GM21619 (cell line): ENCODE data around the gene GCFC2.
"Not testable (repeated sequence)": the region's sequence is repeated elsewhere in the genome, so short reads cannot be mapped to it uniquely, and the experiment has no call there.

ENCODE experiments used
- ATAC-seq: cut with Tn5 transposase; IDR thresholded peaks from one replicate; pipeline ENCODE4 v1.9.1; 2021; ENCODE audit not compliant: unreplicated experiment

Gene GCFC2

DNA sequence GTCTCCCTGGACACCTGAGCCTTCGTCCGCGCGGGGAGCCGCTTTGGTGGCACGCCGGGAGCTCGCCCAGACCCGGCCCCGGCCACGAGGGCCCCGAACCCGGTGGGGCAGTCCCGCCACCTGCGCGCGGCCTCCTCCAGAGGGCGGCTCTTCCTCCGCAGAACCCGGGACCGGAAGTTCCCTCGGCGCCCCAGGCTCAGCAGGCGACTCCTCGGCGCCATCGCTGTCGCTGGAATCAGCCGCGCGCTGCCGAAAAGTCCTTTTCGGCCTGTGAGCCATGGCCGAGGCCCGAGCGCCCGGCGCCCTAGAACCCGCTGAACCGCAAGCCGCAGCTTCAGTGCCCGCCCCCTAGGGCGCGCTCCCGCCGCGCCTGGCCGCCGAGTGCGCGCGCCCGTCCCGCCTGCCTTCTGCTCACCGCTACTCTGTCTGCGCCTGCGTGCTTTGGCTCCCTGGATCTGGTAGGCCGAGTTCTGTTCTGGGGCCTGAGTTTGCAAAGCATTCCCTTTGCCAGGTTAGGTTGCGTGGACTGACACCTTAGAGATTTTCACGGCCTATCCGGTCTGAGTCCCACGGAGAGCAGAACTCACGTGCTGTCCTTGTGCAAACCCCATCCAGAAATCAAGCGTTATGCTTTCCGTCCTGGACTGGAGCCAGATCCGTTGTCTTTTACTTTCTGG, at the start of gene GCFC2:
Gene GCFC2 (minus strand): TSS at position 339 of the 677 bp plus-strand sequence. CDS start 60 bp downstream, at position 279.
- ATAC-seq, result peak; percentile 92

DNA sequence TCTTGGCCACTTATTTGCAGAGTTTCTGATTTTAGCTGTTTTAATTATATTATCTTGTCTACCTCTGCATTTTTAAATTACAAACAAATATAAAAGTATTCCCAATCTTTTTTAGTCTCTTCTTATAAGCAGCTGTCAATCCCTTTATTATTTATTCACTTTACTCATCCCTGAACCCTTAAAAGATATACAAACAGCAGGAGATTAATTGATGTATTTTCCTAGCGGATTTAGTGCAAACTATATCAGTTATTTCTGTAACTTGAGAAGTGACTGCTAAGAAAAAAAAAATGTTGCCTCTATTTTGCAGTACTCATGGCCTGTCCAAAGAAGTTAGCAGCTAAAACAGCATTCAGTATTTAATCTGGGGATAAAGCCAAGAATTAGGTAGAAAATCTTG, 42.1 kb upstream of the GCFC2 start:
- no peak for ATAC-seq

DNA sequence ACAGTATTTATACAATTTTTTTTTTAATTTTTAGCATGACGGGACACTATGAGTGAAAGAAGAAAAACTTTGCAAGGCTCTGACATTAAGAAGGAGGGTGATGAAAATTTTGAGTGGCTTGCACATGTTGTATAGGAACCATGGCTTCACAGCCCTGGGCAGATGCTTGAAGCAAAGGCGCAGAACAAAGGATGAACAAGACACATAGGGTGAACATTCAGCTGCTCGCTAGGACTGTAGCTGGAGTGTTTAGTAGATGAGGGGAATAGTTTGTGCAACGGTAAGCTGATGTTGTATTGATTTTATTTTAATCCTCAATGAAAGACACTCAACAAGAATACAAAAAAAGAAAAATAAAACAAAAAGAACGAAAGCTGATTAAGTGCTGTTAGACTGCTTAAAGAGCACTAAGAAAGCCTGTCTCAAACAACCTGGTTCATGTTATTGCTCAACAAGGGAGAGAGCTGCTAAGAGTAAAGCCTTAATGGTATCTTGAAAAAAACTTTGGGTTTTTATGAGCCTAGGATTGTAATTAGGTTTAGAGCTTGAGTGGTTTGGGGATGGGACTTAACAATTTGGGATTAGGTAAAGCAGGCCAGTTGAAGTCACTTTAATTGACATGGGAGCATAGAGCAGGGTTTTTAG, 41.2 kb upstream of the GCFC2 start:
- no peak for ATAC-seq

DNA sequence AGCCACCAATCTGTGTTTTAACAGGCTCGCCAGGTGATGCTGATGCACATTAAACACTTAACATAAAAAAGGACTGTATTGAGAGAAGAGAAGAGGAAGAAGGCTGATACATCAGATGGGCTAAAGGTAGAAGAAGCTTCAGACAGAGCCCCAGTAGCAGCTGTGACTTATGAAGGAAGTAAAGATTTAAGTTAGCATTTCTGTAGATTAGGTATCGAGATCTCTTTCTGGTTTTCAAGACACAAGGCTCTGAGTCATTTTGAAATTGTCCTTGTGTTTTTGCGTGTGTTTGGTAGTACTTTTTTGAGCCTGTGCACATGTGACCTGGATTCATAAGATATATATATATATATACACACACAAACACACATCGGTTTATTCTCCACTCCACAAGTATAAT, 40.6 kb upstream of the GCFC2 start:
- ATAC-seq, result no peak

DNA sequence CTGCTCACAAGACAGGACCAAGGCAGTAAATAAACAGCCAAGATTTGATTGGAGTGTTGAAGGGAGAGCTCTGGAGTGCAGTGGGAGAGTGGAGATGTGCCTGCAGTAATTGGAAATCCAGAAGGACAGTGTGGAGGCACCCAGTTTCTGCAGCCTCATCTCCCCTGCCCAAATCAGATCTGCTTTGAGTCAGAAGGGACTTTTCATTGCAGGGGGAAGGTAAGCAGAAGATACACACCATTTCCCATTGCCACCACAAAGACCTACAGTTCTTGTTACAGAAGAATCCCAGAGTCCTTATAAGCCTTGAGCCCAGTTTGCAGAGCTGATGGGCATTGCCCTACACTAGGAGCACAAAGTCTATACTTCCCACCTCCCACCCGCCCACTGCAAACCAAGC, 27.2 kb upstream of the GCFC2 start:
- no peak for ATAC-seq

DNA sequence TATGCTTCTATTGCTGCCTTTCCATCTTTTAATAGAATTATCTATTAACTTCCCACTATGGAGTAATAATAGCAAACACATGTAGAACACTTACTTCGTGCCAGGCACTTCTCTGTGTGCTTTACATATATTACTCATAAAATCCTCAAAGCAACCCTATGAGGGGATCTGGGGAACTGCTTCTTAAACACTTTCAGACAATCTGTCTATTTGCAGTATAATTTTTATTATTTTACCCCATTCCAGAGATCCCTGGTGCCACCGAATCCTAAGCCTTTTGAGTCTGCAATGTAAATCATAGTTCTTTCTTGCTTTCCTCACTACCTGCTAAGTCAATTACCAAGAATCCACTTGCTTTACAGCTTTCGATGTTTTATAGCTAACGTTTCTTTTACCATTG, 25.6 kb upstream of the GCFC2 start:
- ATAC-seq, result no peak

DNA sequence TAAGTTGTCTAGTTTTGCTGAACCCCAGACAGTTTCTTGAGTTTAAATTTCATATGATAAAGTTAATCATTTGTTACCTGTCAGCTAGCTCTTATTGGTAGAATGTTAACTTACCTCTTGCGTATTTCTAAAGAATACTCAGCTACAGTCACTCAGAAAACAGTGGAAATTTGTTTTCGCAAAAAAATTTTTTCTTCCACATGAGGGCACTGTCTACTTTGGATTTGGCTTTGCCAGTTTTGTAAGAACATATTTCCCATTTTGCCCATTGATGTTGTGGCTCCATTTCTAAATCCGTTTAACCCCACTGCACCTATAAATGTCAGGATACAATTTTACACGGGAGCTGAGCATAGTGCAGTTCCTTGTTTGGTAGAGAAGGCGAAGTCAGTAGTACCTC, 19.1 kb upstream of the GCFC2 start:
- no peak for ATAC-seq

DNA sequence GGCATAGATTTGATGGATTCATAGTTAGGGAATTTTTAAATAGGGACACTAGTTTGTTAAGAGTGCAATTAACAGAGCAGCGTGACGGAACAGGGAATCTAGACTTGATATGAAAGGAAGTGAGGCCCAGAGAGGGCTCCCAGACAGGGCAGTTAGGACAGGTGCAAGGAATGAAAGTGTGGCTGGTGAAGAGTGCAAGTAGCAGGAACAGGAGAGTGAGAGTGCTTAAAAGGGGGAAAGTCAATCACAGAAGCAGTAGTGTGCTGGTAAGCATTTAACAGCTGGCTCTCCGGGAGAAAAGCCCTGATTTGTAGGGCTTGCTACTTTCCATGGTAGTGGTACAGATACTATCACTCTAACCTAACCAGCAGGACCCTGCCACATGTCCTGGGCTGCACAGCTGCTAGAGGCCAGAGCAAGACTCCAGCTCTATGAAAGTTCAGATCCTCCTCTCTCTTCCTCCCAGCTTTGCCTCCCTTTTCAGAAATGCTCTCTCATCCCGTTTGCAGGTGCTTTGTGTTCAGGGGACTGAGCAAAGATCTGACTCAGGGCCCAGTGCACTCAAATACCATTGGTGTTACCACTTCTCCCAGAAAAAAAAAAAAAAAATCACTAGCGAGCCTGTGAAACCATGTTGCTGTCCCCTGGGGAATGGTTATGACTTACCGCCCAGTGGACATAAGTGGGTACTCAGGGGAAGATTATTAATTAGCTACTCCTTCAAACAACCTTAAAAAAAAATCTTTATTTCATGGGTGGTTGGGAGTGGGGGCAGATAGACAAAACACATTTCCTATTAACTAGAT, 18.1 kb upstream of the GCFC2 start:
- no peak for ATAC-seq

DNA sequence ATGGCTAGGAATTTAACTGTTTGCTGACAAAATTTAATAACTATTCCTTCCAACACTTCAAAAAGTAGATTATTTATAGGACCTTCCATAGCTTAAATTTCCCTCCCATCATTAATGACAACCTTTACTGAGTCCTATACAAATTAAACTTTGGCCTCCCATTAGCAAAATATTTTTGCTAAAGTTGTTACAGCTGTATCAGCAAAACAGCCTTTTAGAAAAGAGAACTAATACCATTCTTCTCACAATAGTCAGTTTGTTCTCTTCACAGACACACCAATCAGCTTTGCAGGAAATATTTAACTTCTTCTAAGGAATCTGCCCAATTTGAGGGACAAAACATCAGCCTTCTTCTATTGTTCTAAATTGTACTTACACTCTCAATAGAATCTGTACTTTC, 12.0 kb upstream of the GCFC2 start:
- no peak for ATAC-seq

DNA sequence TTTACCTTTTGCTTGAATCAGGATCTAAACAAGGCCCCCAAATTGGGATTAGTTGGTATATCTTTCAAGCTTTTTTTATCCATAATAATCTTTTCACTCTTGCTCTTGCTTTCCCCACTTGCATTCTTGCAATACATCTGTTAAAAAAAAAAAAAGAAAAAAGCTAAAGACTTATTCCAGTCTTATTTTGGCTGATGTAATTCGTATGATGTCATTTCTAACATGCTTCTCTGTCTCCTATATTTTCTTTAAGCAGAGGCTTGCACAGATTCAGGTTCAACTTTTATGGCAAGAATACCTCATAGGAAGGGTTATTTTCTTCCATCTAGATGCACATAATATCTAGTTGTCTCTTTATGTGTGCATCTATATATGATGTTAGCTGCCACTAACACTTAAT, 9.8 kb upstream of the GCFC2 start:
- ATAC-seq, result no peak

DNA sequence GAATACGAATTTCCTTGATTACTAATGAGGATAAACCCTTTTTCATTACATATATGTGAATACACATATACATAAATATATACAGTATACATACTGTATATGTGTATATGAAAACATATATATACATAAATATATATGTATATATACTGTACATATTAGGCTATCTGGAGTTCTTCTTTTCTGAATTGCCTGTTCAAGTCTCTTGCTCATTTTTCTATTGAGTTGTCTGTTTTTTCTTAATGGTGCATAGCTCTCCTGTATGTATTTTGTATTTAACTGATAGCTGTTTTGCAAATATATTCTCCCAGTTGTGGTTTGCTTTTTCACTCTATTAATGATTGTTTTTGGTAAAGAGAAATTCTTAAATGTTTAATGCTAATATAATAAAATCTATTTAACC, 8.9 kb upstream of the GCFC2 start:
- no peak for ATAC-seq

DNA sequence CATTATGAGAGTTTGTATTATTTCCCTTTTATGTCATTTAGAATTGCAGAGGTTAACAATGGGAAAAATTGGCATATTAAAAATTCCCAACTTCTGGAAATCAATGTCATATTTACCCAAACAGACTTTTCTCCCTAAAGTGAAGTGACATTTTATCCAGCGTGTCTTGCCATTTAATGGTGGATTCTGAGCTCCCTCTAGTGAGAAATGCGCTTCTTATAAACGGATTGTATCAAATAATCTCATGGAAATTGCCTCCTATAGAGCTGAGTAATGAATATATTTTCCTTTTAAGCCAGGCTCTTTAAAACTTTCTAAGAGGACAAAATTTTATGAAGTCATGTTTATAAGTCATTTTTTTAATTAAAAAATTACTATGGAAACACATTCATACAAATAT, 5.7 kb upstream of the GCFC2 start:
- ATAC-seq, result no peak

DNA sequence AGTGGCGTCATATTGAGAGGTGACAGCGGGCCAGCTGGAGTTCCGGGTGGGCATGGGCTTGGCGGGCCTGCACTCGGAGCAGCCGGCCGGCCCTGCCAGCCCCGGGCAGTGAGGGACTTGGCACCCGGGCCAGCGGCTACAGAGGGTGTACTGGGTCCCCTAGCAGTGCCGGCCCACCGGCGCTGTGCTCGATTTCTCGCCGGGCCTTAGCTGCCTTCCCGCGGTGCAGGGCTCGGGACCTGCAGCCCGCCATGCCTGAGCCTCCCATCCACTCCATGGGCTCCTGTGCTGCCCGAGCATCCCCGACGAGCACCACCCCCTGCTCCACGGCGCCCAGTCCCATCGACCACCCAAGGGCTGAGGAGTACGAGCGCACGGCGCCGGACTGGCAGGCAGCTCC, 875 bp upstream of the GCFC2 start:
- ATAC-seq, result not testable (repeated sequence)

DNA sequence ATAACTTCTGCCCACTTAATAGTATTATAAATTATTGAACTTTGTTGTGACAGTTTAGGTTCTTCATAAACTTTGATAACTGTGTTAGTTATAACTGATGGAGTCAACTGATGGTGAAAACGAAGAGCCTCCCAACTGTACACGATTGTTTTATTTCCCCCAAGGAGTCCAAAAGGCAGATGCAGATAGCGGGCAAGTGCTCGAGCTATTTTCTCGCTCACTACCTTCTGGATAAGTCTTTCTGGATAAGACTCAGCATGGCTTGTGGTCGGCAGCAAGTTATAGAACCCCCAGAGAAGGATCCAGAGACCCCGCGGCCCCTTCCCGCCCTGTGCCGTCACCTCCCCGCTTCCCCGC, 517 bp downstream of the GCFC2 start:
- ATAC-seq, result peak; percentile 29

DNA sequence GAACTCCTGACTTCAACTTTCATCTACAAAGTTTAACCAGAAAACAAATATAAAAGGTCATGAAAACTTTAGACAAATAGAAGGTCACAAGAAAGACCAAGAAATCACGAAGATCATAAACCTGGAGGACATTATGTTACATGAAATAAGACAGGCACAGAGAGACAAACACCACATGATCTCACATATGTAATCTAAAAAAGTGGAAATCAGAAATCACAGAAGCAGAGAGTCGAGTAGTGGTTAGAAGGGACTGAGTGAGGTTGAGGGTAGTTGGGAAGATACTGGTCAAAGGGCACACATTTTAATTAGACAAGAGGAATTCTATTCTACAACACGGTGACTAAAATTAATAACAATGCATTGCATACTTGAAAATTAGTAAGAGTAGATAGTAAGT, 1.4 kb downstream of the GCFC2 start:
- no peak for ATAC-seq

DNA sequence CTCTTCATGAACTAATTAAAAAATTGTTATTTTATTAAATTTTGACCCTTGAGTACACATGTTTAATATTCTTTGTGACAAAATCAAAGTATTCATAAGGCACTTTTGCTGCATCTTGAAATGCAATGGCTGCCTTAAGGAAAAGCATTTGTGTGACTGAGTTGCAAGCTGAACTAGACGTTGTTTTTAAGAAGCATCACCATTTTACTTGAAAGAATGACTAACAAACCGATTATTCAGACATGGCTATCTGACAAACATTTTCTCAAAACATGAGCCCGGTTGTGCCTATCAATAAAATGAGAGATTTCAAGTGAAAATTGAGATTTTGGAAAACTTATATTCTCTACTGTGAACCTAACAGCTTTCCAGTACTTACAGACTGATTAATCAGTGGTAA, 2.8 kb downstream of the GCFC2 start:
- ATAC-seq, result no peak

DNA sequence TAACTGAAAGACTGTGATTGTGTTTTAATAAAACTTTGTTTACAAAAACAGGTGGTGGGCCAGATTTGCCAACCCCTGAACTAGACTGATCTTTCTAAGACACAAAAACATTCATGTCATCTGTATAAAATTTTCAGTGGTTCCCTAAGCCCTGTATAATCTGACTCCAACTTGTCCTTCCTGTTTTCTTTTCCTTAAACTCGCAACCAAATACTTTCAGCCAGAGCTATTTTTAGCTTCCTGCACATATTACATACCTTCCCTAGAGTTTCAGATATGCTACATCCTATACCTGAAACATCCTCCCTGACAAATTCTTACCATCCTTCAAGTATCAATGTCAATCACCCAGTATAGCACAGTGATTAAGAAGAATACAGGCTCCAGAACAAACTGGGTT, 4.8 kb downstream of the GCFC2 start:
- ATAC-seq, result no peak

DNA sequence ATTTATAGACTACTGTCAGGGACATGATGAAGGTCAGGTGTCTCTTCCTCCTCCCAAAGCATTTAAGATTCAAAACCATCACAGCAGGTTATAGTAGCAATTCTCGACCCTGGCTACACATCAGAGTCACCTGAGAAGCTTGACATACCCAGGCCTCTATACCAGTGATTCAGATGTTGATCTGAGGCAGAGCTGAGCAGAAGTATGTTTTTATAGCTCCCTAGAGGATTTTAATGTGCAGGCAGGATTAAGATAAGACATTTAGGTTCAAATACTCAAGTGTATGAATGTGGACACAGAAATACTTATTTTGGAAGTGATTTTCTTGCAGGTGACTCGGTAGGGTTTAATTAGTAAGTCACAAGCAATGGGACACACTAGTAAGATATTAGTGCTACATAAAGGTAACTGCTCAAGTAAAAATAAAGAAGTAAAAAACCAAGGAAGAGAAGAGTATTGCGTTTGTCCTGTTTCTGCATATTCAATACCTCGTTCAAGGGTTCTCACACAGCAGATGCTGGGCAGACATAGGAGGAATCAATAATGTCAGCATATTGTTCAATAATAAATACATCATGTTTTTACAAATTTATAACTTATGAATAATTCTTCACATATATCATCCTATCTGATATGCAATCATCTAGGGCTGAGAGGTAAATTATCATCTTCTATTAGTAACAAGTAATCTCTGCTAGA, 7.0 kb downstream of the GCFC2 start:
- no peak for ATAC-seq

DNA sequence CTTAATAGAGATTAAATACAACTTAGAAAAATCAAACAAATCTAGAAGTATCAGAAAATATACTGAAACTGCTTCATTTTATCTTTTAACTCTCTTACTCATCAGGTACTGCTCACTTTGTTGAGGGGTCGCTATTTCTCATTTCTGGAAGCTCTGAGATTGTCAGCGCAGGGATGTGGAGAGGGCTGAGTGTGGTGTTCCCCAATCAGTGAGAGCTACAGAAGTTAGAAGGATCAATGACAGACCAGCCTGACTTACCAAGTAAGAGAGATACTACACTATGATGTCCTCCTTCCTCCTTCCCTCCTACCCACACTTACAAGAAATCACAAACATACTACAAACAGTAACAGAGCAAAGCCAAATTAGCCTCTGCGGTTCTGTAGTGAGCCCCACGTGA, 8.1 kb downstream of the GCFC2 start:
- ATAC-seq, result no peak

DNA sequence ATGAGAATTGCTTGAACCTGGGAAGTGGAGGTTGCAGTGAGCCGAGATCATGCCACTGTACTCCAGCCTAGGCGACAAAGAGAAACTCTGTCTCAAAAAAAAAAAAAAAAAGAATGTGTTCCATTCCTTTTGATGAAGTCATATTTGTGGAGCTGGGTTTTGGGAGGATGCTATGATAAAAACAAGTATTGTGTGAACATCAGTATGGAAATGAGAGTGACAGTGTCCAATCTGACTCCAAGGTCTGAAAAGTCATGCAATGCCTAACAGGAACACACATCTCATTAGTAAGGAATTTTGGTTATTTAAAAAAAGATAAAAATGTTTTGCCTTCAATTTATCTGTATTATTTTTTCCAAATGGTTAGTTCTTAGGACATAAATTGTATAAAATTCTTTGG, 11.8 kb downstream of the GCFC2 start:
- ATAC-seq, result no peak

DNA sequence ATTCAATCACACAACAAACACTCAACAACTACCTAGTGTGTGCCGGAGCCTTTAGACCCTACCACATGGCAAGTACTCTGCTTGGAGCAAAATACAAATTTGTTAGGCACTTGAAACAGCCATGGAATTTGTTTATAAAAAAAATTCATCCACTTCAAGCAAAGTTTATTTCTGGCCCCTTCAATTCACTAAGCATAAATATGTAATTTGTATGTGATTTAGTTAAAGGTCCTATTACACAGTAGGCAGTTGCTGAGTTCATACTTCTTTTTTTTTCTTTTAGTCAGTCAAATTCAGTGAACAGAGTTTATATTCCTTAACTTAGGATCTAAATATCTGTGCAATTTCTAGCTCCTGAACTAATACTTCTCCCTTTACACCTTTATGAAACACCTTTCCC, 22.5 kb downstream of the GCFC2 start:
- no peak for ATAC-seq

DNA sequence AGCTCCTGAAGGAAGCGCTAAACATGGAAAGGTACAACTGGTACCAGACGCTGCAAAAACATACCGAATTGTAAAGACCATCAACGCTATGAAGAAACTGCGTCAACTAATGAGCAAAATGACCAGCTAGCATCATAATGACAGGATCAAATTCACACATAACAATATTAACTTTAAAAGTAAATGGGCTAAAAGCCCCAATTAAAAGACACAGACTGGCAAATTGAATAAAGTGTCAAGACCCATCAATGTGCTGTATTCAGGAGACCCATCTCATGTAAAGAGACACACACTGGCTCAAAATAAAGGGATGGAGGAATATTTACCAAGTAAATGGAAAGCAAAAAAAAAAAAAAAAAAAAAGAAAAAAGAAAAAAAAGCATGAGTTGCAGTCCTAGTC, 27.3 kb downstream of the GCFC2 start:
- ATAC-seq, result not testable (repeated sequence)
